Hepatocyte (in vitro differentiated cells): ENCODE measurements around the gene TENM4. TPM values are rescaled to one million over a fixed set of nuclear protein-coding genes. Genes with fewer than 3 reads are reported as not detected.

Experiments used
- DNase-seq: peaks from one replicate; pipeline ENCODE4 v3.0.0-alpha.2; 2016; ENCODE audit warnings: low spot score
- H2AFZ ChIP-seq: fragments of 200-600 bp; sonication (generic); 2 replicates; pipeline ENCODE4 v1.6.0; 2016; ENCODE audit warnings: antibody characterized with exemption, mild to moderate bottlenecking
- H3K27ac ChIP-seq: fragments of 200-600 bp; sonication (generic); 2 replicates; pipeline ENCODE4 v1.5.1; 2016; ENCODE audit warnings: mild to moderate bottlenecking
- H3K27me3 ChIP-seq: fragments of 200-600 bp; sonication (generic); 2 replicates; pipeline ENCODE4 v1.6.1; 2016
- H3K36me3 ChIP-seq: fragments of 200-600 bp; sonication (generic); replicated peaks from 2 replicates; pipeline ENCODE4 v1.5.1; 2016; ENCODE audit warnings: low read depth; ENCODE audit not compliant: insufficient read depth
- H3K4me1 ChIP-seq: fragments of 200-600 bp; sonication (generic); 2 replicates; pipeline ENCODE4 v1.5.1; 2016; ENCODE audit warnings: mild to moderate bottlenecking, moderate library complexity; ENCODE audit not compliant: insufficient read depth
- H3K4me2 ChIP-seq: fragments of 200-600 bp; sonication (generic); 2 replicates; pipeline ENCODE4 v1.6.0; 2016
- H3K4me3 ChIP-seq: fragments of 200-600 bp; sonication (generic); 2 replicates; pipeline ENCODE4 v1.5.1; 2016; ENCODE audit warnings: mild to moderate bottlenecking
- H3K79me2 ChIP-seq: fragments of 200-600 bp; sonication (generic); 2 replicates; pipeline ENCODE4 v1.6.0; 2017; ENCODE audit warnings: mild to moderate bottlenecking
- H3K9me2 ChIP-seq: fragments of 200-600 bp; sonication (generic); replicated peaks from 2 replicates; pipeline ENCODE4 v1.6.0; 2017; ENCODE audit warnings: mild to moderate bottlenecking; ENCODE audit not compliant: insufficient read depth
- H3K9me3 ChIP-seq: fragments of 200-600 bp; sonication (generic); 2 replicates; pipeline ENCODE4 v1.5.1; 2016; ENCODE audit warnings: low read depth, mild to moderate bottlenecking
- H4K20me1 ChIP-seq: fragments of 200-600 bp; sonication (generic); 2 replicates; pipeline ENCODE4 v1.6.0; 2016; ENCODE audit warnings: mild to moderate bottlenecking; ENCODE audit not compliant: insufficient read depth, poor library complexity, severe bottlenecking
- EZH2 ChIP-seq: fragments of 200-600 bp; sonication (generic); IDR thresholded peaks from 2 replicates; pipeline ENCODE4 v1.6.1; 2016; ENCODE audit warnings: antibody characterized with exemption, mild to moderate bottlenecking, borderline replicate concordance
- EZH2phosphoT487 ChIP-seq: fragments of 200-600 bp; sonication (generic); IDR thresholded peaks from one replicate; pipeline ENCODE4 v1.6.1; 2018; ENCODE audit warnings: antibody characterized with exemption, mild to moderate bottlenecking, low read depth, moderate library complexity; ENCODE audit not compliant: unreplicated experiment, severe bottlenecking
- WGBS: methylation state at CpG from one replicate; pipeline ENCODE4 v1.1.6; 2016; ENCODE audit warnings: low lambda C conversion rate; ENCODE audit errors: missing lambda C conversion rate; 5-methylcytosine and 5-hydroxymethylcytosine counted together
- polyA plus RNA-seq: library from polyadenylated mRNA; unstranded; fragments of >200 nt; fragmentation: Nextera tagmentation; extraction: Ambion mirVana; gene quantifications from 2 replicates; pipeline ENCODE4 v1.2.1, GENCODE V29; 2016
- total RNA-seq: library from RNA; depleted of rRNA; stranded (reverse); fragments of >200 nt; gene quantifications from 2 replicates; pipeline ENCODE4 v1.2.3, GENCODE V29; 2014
- TF ChIP-seq, protein P1 (sequence below): fragments of 200-600 bp; sonication (generic); IDR thresholded peaks from 2 replicates; pipeline ENCODE4 v1.5.1; 2016; ENCODE audit warnings: antibody characterized with exemption, mild to moderate bottlenecking; ENCODE audit not compliant: poor library complexity

TENM4 gene
- total and polyA plus RNA-seq, 2 experiments from 2014 or later = 18.4 to 18.7 TPM

DNA sequence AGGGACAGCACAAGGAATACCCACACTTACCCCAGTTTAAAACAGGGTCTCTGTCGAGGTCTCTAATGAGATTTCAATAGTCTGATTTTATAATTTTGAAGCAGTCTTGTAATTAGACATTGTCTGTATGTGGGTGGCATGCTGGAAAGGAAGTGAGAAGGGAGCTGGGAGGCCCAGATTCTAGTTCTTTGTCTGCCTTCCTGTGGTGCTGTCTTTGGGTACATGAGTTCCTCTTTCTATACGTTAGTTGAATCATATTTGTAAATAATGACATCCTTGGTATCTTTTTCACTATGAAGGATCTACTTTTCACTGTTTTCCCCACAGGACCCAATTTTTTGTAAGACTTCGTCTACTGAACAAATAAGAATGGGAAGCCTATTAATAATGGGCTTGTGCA is 42.0 kb upstream of the TENM4 start:
- Histone ChIP-seq H3K4me3 (no peak overlapping the region), H3K9me2 (no peaks in the 10 kb centered on the region)
- WGBS = 83% methylated on average over 3 of the region's 3 CpGs

DNA sequence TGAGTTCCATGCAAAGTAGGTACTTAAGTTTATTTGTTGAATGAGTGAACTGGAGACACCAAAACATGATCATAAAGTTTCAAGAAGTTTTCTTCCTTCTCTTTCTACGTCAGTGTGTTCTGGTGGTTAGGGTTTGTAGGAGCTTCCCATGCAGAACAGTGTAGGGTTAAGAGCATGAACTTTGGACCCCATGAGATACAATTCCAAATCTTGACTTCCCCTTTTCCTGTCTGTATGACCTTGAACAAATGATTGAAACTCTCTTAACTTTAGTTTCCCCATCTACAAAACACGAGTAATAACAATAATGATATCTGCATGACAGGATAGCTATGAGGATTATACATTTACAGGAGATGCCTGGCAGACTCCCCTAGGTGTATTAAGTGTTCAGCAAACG is 41.0 kb upstream of the TENM4 start:
- Histone ChIP-seq H4K20me1 (no peaks in the 10 kb centered on the region), H3K27ac (no peak overlapping the region), H3K9me2 (no peaks in the 10 kb centered on the region), H3K4me3 (no peak overlapping the region), H3K36me3 (no peaks in the 10 kb centered on the region), H3K4me2 (no peak overlapping the region), H2AFZ (no peak overlapping the region), H3K79me2 (no peaks in the 10 kb centered on the region), H3K27me3 (no peaks in the 10 kb centered on the region), H3K4me1 (no peaks in the 10 kb centered on the region), H3K9me3 (no peaks in the 10 kb centered on the region)
- WGBS = 79% methylated on average over 3 of the region's 3 CpGs
- no peak for TF ChIP-seq EZH2
- no peak for TF ChIP-seq EZH2phosphoT487
- TF ChIP-seq, protein P1, sequence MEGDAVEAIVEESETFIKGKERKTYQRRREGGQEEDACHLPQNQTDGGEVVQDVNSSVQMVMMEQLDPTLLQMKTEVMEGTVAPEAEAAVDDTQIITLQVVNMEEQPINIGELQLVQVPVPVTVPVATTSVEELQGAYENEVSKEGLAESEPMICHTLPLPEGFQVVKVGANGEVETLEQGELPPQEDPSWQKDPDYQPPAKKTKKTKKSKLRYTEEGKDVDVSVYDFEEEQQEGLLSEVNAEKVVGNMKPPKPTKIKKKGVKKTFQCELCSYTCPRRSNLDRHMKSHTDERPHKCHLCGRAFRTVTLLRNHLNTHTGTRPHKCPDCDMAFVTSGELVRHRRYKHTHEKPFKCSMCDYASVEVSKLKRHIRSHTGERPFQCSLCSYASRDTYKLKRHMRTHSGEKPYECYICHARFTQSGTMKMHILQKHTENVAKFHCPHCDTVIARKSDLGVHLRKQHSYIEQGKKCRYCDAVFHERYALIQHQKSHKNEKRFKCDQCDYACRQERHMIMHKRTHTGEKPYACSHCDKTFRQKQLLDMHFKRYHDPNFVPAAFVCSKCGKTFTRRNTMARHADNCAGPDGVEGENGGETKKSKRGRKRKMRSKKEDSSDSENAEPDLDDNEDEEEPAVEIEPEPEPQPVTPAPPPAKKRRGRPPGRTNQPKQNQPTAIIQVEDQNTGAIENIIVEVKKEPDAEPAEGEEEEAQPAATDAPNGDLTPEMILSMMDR = no peak
- no peak for DNase-seq

More for the DNA sequence above, 42.0 kb upstream of the TENM4 start:
- H3K4me1 ChIP-seq = no peaks in the 10 kb centered on the region
- no peaks in the 10 kb centered on the region for H4K20me1 ChIP-seq
- no peak overlapping the region for H2AFZ ChIP-seq
- no peaks in the 10 kb centered on the region for H3K27me3 ChIP-seq
- no peak overlapping the region for H3K4me2 ChIP-seq
- H3K36me3 ChIP-seq = no peaks in the 10 kb centered on the region
- H3K79me2 ChIP-seq = no peaks in the 10 kb centered on the region
- H3K9me3 ChIP-seq = no peaks in the 10 kb centered on the region
- TF ChIP-seq EZH2 (no peak), EZH2phosphoT487 (no peak)
- TF ChIP-seq, protein P1 = no peak
- no peak for DNase-seq
- no peak overlapping the region for H3K27ac ChIP-seq

DNA sequence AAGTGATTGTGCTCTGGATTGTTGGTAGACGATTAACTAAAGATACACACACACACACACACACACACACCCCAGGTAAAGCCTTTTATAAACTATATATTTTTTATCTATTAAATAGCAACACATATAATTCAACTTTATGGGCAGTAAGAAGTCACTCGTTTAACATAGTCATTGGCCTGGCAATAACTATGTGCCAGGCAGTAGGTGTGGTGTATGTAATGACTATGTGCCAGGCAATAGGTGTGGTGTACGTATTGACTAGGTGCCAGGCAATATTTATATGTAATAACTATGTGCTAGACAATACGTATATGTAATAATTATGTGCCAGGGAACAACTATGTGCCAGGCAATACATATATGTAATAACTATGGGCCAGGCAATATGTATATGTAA is 40.0 kb upstream of the TENM4 start:
- Histone ChIP-seq H3K9me2 (no peaks in the 10 kb centered on the region), H3K79me2 (no peaks in the 10 kb centered on the region), H2AFZ (no peak overlapping the region), H3K4me2 (no peak overlapping the region), H3K4me1 (no peaks in the 10 kb centered on the region), H3K4me3 (no peak overlapping the region), H3K27me3 (no peaks in the 10 kb centered on the region), H4K20me1 (no peaks in the 10 kb centered on the region), H3K27ac (no peak overlapping the region), H3K36me3 (no peaks in the 10 kb centered on the region), H3K9me3 (no peaks in the 10 kb centered on the region)
- 83% methylated on average over 4 of the region's 4 CpGs for WGBS
- TF ChIP-seq EZH2phosphoT487 (no peak), EZH2 (no peak)
- TF ChIP-seq, protein P1 = no peak
- DNase-seq = no peak
